Measurements from ENCODE around the gene FOXP3. TPM values are rescaled to one million over a fixed set of nuclear protein-coding genes. Genes with fewer than 3 reads are reported as not detected.

Gene FOXP3
- total and polyA plus RNA-seq, 2 donors (not counting 3 experiments of a cell fraction or from before 2014, with no cell fraction given), result 0.06 TPM; not detected in 1

DNA sequence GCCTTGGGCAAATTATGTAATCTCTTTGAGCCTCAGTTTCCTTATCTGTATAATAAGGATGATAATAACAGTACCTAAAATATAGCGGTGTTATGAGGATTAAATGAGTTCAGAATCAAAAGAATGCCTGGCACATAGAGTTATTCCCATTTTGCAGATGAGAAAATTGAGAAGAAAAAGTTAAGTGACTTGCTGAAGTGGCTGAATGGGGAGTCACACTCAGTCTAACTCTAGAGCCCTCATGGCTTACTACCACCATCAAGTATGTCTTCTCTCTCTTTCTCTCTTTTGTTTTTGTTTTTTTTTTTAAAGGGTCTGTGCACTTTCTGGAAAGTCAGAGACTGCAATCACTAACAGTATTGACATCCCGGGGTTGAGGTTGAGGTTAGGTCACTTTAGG is 32.0 kb downstream of the FOXP3 start:
- BruUV-seq (replicated peaks), result no TSS peak
- H2AFZ ChIP-seq (ENCODE audit: low read depth, low read length), result no peak overlapping the region
- no peak overlapping the region for H3K4me3 ChIP-seq (replicated peaks in 1 of 3; ENCODE audit: insufficient read depth in 1 of 3, low read depth in 1 of 3, low read length in 3 of 3)
- H3K36me3 ChIP-seq (ENCODE audit: control insufficient read depth in 2 of 2, extremely low read depth in 1 of 2, insufficient read depth in 2 of 2, low read length in 2 of 2), result no peaks in the 10 kb centered on the region
- no peaks in the 10 kb centered on the region for H3K27me3 ChIP-seq (ENCODE audit: control insufficient read depth in 2 of 2, insufficient read depth in 2 of 2, low read length in 2 of 2)
- no peaks in the 10 kb centered on the region for H3K9me1 ChIP-seq (replicated peaks; ENCODE audit: control insufficient read depth, extremely low read depth, insufficient read depth, low read length)
- DNase-seq (ENCODE audit: low read depth, low spot score), result no peak
- intact Hi-C loops (cut with micrococcal nuclease) (no loop called here), dilution Hi-C loops (cut with MboI; ENCODE audit: extremely low pct_ligation_motif_present, low sequenced_read_pairs) (no loop called here)
- H3K9me3 ChIP-seq (replicated peaks; ENCODE audit: control insufficient read depth, insufficient read depth, low read length), result no peaks in the 10 kb centered on the region
- no peak for FAIRE-seq
- peaks cover 2% of the 10 kb centered on the region for H3K4me1 ChIP-seq (ENCODE audit: control insufficient read depth, extremely low read depth, insufficient read depth, low read length)
- CTCF ChIA-PET, result no interaction called here
- no peaks in the 10 kb centered on the region for H3K79me2 ChIP-seq (ENCODE audit: control insufficient read depth, insufficient read depth, low read length)
- H3K4me2 ChIP-seq (ENCODE audit: insufficient read depth, low read length), result no peak overlapping the region
- TF ChIP-seq CTCF (IDR thresholded peaks at IDR 0.05; ENCODE audit: extremely low read depth in 1 of 2, insufficient read depth in 1 of 2, low read depth in 1 of 2, low read length in 2 of 2), result no peak
- TF ChIP-seq JUN (IDR thresholded peaks at IDR 0.05; ENCODE audit: borderline replicate concordance, insufficient read depth, insufficient read length, low read depth), result no peak
- TF ChIP-seq MYC (IDR thresholded peaks at IDR 0.05; ENCODE audit: low read depth, low read length), result no peak
- no peak for TF ChIP-seq POLR2AphosphoS5 (IDR thresholded peaks at IDR 0.05; ENCODE audit: insufficient read depth, low read depth, low read length)
- no peak for TF ChIP-seq GATA2 (IDR thresholded peaks at IDR 0.05; ENCODE audit: insufficient read depth, insufficient read length, low read depth, low read length)
- no peak for TF ChIP-seq MAX (IDR thresholded peaks at IDR 0.05; ENCODE audit: insufficient read depth, insufficient read length)
- no peak for TF ChIP-seq EZH2 (IDR thresholded peaks at IDR 0.05; ENCODE audit: borderline replicate concordance, low read depth, low read length, severe bottlenecking)
- no peak for TF ChIP-seq POLR2A (IDR thresholded peaks at IDR 0.05; ENCODE audit: low read depth, low read length)
- no peak for TF ChIP-seq FOS (IDR thresholded peaks at IDR 0.05; ENCODE audit: borderline replicate concordance, insufficient read depth, low read length)
- H3K9ac ChIP-seq (replicated peaks; ENCODE audit: extremely low read depth, insufficient read depth, low read length), result no peak overlapping the region
- POLR2A ChIA-PET, result no interaction called here
- H4K20me1 ChIP-seq (replicated peaks; ENCODE audit: control insufficient read depth, extremely low read depth, insufficient read depth, low read length), result no peaks in the 10 kb centered on the region
- H3K27ac ChIP-seq (ENCODE audit: insufficient read depth, low read depth, low read length), result no peak overlapping the region

Measured in endothelial cell of umbilical vein (primary cell).